NCI-H1417 (cell line): ENCODE data around the gene EFCAB3.
"Not testable (repeated sequence)": the region's sequence is repeated elsewhere in the genome, so short reads cannot be mapped to it uniquely, and the experiment has no call there.

Experiments
- DNase-seq, 3 experiments: peaks; one replicate each; lab custom pipeline; 2025; lab: John Stamatoyannopoulos, UW

EFCAB3 gene

GRCh38 chr17:62465271-62465670 lies 84.9 kb downstream of the EFCAB3 start:
- DNase-seq = not testable (repeated sequence)
